Suprapubic skin (tissue), 4 donors: ENCODE results near the gene ITGB4.

ENCODE experiments used
- EP300 ChIP-seq: sonication (generic); formaldehyde crosslinking; IDR thresholded peaks from one replicate; pipeline ENCODE4 v1.6.1; 2017; ENCODE audit warnings: antibody characterized with exemption
- POLR2A ChIP-seq, 2 donors: fragments of 450-650 bp; IDR thresholded peaks; one replicate each; pipeline ENCODE4 v1.6.1; 2017; ENCODE audit warnings: antibody characterized with exemption in 2 of 2, mild to moderate bottlenecking in 2 of 2, moderate library complexity in 2 of 2
- POLR2AphosphoS5 ChIP-seq, 3 donors: sonication (generic); formaldehyde crosslinking; IDR thresholded peaks; one replicate each; pipeline ENCODE4 v1.6.1; 2017; ENCODE audit warnings: antibody characterized with exemption in 3 of 3
- TF ChIP-seq, protein P1 (sequence below), 2 donors: fragments of 200-600 bp in 1 of 2; fragments of 450-650 bp in 1 of 2; sonication (generic) in 1 of 2; IDR thresholded peaks; one replicate each; pipeline ENCODE4 v1.5.1; 2016 to 2019; ENCODE audit warnings: antibody characterized with exemption in 2 of 2, mild to moderate bottlenecking in 1 of 2, moderate library complexity in 1 of 2

DNA sequence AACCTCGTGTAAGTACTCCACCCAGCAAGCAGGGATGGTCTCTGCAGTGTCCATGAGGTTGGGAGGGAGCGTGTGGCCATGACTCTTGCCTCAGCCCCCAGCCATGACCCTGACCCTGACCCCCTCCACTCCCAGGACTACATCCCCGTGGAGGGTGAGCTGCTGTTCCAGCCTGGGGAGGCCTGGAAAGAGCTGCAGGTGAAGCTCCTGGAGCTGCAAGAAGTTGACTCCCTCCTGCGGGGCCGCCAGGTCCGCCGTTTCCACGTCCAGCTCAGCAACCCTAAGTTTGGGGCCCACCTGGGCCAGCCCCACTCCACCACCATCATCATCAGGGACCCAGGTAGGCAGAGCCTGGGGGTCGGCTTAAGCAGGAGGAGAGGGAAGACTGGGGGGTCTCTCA lies 27.4 kb downstream of the ITGB4 start:
- TF ChIP-seq, protein P1, sequence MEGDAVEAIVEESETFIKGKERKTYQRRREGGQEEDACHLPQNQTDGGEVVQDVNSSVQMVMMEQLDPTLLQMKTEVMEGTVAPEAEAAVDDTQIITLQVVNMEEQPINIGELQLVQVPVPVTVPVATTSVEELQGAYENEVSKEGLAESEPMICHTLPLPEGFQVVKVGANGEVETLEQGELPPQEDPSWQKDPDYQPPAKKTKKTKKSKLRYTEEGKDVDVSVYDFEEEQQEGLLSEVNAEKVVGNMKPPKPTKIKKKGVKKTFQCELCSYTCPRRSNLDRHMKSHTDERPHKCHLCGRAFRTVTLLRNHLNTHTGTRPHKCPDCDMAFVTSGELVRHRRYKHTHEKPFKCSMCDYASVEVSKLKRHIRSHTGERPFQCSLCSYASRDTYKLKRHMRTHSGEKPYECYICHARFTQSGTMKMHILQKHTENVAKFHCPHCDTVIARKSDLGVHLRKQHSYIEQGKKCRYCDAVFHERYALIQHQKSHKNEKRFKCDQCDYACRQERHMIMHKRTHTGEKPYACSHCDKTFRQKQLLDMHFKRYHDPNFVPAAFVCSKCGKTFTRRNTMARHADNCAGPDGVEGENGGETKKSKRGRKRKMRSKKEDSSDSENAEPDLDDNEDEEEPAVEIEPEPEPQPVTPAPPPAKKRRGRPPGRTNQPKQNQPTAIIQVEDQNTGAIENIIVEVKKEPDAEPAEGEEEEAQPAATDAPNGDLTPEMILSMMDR (IDR thresholded peaks at IDR 0.05), result no peak
- TF ChIP-seq POLR2A (IDR thresholded peaks at IDR 0.05) (no peak), POLR2AphosphoS5 (IDR thresholded peaks at IDR 0.05) (no peak), EP300 (no peak)
